SK-N-SH treated with all-trans-retinoic acid at 6 μM for 48 hours (cell line): ENCODE results near the gene SFN.
A peak's percentile ranks its signal among the peaks of the same experiment; 100 is the strongest.

Source experiments
- ATAC-seq: fragments of 200-7000 bp; cut with Tn5 transposase; 3 replicates; pipeline ENCODE4 v1.9.1; 2020; ENCODE audit warnings: mild to moderate bottlenecking, moderate library complexity
- ARNTL ChIP-seq: fragments of 450-650 bp; formaldehyde crosslinking; IDR thresholded peaks from 2 replicates; pipeline ENCODE4 v1.5.0; 2020; ENCODE audit warnings: low read depth, mild to moderate bottlenecking, moderate library complexity, borderline replicate concordance
- BACH2 ChIP-seq: fragments of 250-450 bp; sonication (Bioruptor Pico); IDR thresholded peaks from 2 replicates; pipeline ENCODE4 v1.9.0; 2021; ENCODE audit warnings: mild to moderate bottlenecking, borderline replicate concordance
- CSDC2 ChIP-seq: fragments of 250-450 bp; sonication (Bioruptor Pico); IDR thresholded peaks from 2 replicates; pipeline ENCODE4 v1.5.0; 2020; ENCODE audit warnings: mild to moderate bottlenecking, moderate library complexity
- ESRRG ChIP-seq: fragments of 250-450 bp; sonication (Bioruptor Pico); IDR thresholded peaks from 2 replicates; pipeline ENCODE4 v1.6.1; 2021; ENCODE audit warnings: mild to moderate bottlenecking
- GLIS3 ChIP-seq: fragments of 250-450 bp; sonication (Bioruptor Pico); IDR thresholded peaks from 2 replicates; pipeline ENCODE4 v1.5.0; 2020; ENCODE audit warnings: mild to moderate bottlenecking, moderate library complexity
- ISL1 ChIP-seq: fragments of 250-450 bp; sonication (Bioruptor Pico); IDR thresholded peaks from 2 replicates; pipeline ENCODE4 v2.1.2; 2022; ENCODE audit warnings: mild to moderate bottlenecking, moderate library complexity
- OSR1 ChIP-seq: fragments of 250-450 bp; sonication (Bioruptor Pico); IDR thresholded peaks from 2 replicates; pipeline ENCODE4 v1.8.0; 2022; ENCODE audit warnings: moderate library complexity, mild to moderate bottlenecking, inconsistent platforms
- SNAI2 ChIP-seq: fragments of 250-450 bp; sonication (Bioruptor Pico); IDR thresholded peaks from 2 replicates; pipeline ENCODE4 v1.5.0; 2020; ENCODE audit warnings: mild to moderate bottlenecking, moderate library complexity
- TCF4 ChIP-seq: fragments of 250-450 bp; sonication (Bioruptor Pico); IDR thresholded peaks from 2 replicates; pipeline ENCODE4 v1.8.0; 2021; ENCODE audit warnings: mild to moderate bottlenecking, moderate library complexity, borderline replicate concordance
- TOX ChIP-seq: fragments of 250-450 bp; sonication (Bioruptor Pico); IDR thresholded peaks from 2 replicates; pipeline ENCODE4 v1.8.0; 2021; ENCODE audit warnings: mild to moderate bottlenecking, moderate library complexity, borderline replicate concordance
- ZC3H10 ChIP-seq: fragments of 250-450 bp; sonication (Bioruptor Pico); IDR thresholded peaks from 2 replicates; pipeline ENCODE4 v1.5.1; 2021; ENCODE audit warnings: mild to moderate bottlenecking, moderate library complexity
- ZFP3 ChIP-seq: fragments of 250-450 bp; sonication (Bioruptor Pico); IDR thresholded peaks from 2 replicates; pipeline ENCODE4 v1.5.0; 2020; ENCODE audit warnings: mild to moderate bottlenecking, moderate library complexity
- ZFP30 ChIP-seq: fragments of 450-650 bp; formaldehyde crosslinking; IDR thresholded peaks from 2 replicates; pipeline ENCODE4 v1.5.0; 2022; ENCODE audit warnings: mild to moderate bottlenecking, moderate library complexity
- ZNF8 ChIP-seq: fragments of 450-650 bp; formaldehyde crosslinking; IDR thresholded peaks from 2 replicates; pipeline ENCODE4 v1.5.0; 2020; ENCODE audit warnings: mild to moderate bottlenecking, moderate library complexity
- TF ChIP-seq, protein P1 (sequence below): fragments of 250-450 bp; sonication (Bioruptor Pico); IDR thresholded peaks from 2 replicates; pipeline ENCODE4 v1.8.0; 2020; ENCODE audit warnings: mild to moderate bottlenecking, moderate library complexity, borderline replicate concordance
- TF ChIP-seq, protein P2 (sequence below): fragments of 250-450 bp; sonication (Bioruptor Pico); IDR thresholded peaks from 2 replicates; pipeline ENCODE4 v1.8.0; 2021; ENCODE audit warnings: low read depth, mild to moderate bottlenecking, moderate library complexity, borderline replicate concordance
- TF ChIP-seq, protein P3 (sequence below): fragments of 250-450 bp; sonication (Bioruptor Pico); IDR thresholded peaks from 2 replicates; pipeline ENCODE4 v1.5.0; 2020; ENCODE audit warnings: mild to moderate bottlenecking, moderate library complexity
- TF ChIP-seq, protein P4 (sequence below): fragments of 250-450 bp; sonication (Bioruptor Pico); IDR thresholded peaks from 2 replicates; pipeline ENCODE4 v1.5.1; 2021; ENCODE audit warnings: mild to moderate bottlenecking, moderate library complexity

The SFN gene

DNA sequence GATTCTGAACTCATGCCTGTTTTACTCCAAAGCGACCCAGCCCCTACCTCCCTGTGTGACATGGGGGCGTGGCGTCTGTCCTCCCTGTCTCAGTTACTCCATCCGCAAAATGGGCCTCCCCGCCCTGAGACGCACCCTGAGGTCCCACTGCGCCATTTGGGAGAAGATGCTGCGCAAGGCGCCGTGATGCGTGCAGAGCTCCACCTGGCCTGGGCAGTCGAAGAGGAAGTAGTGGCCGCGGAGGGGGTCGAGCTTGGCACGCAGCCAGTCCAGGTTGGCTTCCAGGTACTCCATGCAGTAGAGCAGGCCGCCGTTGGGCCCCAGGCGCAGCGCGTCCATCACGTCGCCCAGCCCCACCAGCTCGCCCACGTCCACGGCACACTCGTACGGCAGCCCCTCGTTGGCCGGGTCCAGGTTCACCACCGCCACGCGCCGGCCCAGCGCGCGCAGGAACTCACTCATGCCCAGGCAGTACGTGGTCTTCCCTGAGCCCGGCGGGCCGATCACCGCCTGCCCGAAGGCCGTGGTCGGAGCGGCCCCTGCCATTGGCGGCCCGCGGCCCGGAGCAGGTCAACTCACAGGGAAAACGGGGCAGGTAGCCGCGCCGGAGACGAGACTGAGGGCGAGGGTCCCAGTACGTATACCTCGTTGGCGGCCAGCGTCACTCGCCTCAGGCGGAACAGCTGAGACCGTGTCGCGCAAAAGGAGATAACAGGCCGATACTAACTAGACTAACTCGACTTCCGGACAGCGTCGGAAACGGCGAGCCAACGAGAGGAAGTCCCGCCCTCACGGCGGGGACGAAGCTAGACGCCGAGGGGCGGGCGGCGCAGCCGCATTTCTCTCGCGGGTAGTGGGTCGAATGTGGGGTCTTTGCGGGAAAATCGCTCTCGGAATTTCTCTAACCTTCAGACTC, 26.9 kb downstream of the SFN start, which contains the start of gene GPN2:
TSS of gene GPN2 (minus strand) at position 733 of the 916 bp plus-strand sequence. CDS start at position 546, 187 bp downstream.
- TF ChIP-seq, protein P1, sequence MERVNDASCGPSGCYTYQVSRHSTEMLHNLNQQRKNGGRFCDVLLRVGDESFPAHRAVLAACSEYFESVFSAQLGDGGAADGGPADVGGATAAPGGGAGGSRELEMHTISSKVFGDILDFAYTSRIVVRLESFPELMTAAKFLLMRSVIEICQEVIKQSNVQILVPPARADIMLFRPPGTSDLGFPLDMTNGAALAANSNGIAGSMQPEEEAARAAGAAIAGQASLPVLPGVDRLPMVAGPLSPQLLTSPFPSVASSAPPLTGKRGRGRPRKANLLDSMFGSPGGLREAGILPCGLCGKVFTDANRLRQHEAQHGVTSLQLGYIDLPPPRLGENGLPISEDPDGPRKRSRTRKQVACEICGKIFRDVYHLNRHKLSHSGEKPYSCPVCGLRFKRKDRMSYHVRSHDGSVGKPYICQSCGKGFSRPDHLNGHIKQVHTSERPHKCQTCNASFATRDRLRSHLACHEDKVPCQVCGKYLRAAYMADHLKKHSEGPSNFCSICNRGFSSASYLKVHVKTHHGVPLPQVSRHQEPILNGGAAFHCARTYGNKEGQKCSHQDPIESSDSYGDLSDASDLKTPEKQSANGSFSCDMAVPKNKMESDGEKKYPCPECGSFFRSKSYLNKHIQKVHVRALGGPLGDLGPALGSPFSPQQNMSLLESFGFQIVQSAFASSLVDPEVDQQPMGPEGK (CRISPR knock-in tag) = 0 out of 2 replicates have a peak, but pooled peaks have one; percentile 32
- TF ChIP-seq BACH2 (CRISPR knock-in tag) (no peak), TCF4 (CRISPR knock-in tag) (no peak), OSR1 (CRISPR knock-in tag) (no peak)
- TF ChIP-seq, all 23 proteins: peak for 1
- peak; percentile 96 for ATAC-seq

DNA sequence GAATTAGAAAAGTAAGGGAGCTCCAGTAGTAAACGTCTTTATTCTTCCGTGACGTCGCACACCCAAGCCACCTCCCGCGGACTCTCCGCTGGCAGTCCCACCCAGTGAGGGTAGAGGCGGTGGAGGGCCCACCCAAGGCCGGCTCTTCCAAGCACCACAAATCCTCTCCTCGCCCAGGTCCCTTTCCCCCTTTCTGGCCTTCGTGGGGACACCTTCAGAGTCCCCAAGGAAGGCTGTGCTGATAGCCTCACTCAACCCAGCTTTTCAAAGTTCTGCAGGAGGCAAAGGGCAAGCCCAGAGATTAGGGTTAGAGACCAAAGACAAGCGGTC, 27.5 kb downstream of the SFN start:
- TF ChIP-seq, protein P2, sequence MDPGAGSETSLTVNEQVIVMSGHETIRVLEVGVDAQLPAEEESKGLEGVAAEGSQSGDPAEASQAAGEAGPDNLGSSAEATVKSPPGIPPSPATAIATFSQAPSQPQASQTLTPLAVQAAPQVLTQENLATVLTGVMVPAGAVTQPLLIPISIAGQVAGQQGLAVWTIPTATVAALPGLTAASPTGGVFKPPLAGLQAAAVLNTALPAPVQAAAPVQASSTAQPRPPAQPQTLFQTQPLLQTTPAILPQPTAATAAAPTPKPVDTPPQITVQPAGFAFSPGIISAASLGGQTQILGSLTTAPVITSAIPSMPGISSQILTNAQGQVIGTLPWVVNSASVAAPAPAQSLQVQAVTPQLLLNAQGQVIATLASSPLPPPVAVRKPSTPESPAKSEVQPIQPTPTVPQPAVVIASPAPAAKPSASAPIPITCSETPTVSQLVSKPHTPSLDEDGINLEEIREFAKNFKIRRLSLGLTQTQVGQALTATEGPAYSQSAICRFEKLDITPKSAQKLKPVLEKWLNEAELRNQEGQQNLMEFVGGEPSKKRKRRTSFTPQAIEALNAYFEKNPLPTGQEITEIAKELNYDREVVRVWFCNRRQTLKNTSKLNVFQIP = no peak
- TF ChIP-seq, protein P1 (CRISPR knock-in tag) = no peak
- TF ChIP-seq ARNTL = no peak
- no peak for TF ChIP-seq ISL1 (CRISPR knock-in tag)
- TF ChIP-seq ZFP3 (CRISPR knock-in tag) = no peak
- no peak for TF ChIP-seq SNAI2 (CRISPR knock-in tag)
- no peak for TF ChIP-seq TOX
- TF ChIP-seq GLIS3 = no peak
- TF ChIP-seq OSR1 (CRISPR knock-in tag) = no peak
- TF ChIP-seq, protein P3, sequence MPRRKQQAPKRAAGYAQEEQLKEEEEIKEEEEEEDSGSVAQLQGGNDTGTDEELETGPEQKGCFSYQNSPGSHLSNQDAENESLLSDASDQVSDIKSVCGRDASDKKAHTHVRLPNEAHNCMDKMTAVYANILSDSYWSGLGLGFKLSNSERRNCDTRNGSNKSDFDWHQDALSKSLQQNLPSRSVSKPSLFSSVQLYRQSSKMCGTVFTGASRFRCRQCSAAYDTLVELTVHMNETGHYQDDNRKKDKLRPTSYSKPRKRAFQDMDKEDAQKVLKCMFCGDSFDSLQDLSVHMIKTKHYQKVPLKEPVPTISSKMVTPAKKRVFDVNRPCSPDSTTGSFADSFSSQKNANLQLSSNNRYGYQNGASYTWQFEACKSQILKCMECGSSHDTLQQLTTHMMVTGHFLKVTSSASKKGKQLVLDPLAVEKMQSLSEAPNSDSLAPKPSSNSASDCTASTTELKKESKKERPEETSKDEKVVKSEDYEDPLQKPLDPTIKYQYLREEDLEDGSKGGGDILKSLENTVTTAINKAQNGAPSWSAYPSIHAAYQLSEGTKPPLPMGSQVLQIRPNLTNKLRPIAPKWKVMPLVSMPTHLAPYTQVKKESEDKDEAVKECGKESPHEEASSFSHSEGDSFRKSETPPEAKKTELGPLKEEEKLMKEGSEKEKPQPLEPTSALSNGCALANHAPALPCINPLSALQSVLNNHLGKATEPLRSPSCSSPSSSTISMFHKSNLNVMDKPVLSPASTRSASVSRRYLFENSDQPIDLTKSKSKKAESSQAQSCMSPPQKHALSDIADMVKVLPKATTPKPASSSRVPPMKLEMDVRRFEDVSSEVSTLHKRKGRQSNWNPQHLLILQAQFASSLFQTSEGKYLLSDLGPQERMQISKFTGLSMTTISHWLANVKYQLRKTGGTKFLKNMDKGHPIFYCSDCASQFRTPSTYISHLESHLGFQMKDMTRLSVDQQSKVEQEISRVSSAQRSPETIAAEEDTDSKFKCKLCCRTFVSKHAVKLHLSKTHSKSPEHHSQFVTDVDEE (CRISPR knock-in tag) = no peak
- no peak for TF ChIP-seq ZNF8 (CRISPR knock-in tag)
- TF ChIP-seq BACH2 (CRISPR knock-in tag) = no peak
- TF ChIP-seq, protein P4, sequence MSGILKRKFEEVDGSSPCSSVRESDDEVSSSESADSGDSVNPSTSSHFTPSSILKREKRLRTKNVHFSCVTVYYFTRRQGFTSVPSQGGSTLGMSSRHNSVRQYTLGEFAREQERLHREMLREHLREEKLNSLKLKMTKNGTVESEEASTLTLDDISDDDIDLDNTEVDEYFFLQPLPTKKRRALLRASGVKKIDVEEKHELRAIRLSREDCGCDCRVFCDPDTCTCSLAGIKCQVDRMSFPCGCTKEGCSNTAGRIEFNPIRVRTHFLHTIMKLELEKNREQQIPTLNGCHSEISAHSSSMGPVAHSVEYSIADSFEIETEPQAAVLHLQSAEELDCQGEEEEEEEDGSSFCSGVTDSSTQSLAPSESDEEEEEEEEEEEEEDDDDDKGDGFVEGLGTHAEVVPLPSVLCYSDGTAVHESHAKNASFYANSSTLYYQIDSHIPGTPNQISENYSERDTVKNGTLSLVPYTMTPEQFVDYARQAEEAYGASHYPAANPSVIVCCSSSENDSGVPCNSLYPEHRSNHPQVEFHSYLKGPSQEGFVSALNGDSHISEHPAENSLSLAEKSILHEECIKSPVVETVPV (CRISPR knock-in tag) = no peak
- no peak for TF ChIP-seq ZFP30 (CRISPR knock-in tag)

DNA sequence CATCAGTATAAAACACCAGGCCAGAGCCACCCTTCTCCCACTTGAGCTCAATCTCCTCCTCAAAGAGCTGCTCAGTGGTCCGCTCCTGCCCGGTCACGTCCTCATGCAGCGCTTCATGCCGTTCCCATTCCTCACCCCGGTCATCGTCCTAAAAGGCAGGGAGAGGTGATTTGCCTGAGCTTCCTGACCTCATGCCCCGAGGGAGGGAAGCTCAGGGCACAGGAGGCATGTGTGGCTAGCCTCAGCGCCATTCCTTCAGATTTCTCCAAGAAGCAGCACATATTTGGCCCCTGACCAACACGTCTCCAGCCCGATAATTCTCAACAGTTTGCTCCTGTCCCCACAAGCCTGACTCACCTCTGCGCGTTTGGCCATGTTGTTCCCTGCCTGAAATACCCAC, 31.3 kb downstream of the SFN start:
- no peak for ATAC-seq

More for the DNA sequence above, 27.5 kb downstream of the SFN start:
- ATAC-seq = peak; percentile 42

DNA sequence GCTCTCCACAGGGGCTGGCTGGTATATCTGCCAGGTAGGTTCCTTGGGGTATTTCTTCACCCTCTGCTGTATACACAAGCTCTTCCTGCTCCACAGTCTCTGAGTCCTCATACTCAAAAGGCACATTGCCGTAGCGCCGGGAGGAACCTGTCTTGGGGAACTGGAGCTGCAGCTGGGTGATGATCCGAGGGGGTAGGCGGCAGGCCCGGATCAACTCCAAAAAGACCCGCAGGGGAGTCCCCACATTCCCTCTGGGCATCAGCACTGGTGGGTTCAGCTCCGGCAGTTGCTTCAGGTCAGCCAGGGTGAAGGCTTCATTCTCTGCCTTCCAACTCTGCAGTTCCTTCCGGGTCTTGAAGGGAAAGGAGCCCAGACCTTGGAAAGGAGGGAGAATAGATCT, 34.4 kb downstream of the SFN start:
- no peak for ATAC-seq
- TF ChIP-seq ZC3H10 (CRISPR knock-in tag) (no peak), BACH2 (CRISPR knock-in tag) (no peak), ESRRG (CRISPR knock-in tag) (no peak)

More for the DNA sequence above, 31.3 kb downstream of the SFN start:
- TF ChIP-seq ZFP3 (CRISPR knock-in tag) = no peak
- no peak for TF ChIP-seq GLIS3
- no peak for TF ChIP-seq CSDC2 (CRISPR knock-in tag)
